Measurements from ENCODE around the gene SPTB.

SPTB gene

DNA sequence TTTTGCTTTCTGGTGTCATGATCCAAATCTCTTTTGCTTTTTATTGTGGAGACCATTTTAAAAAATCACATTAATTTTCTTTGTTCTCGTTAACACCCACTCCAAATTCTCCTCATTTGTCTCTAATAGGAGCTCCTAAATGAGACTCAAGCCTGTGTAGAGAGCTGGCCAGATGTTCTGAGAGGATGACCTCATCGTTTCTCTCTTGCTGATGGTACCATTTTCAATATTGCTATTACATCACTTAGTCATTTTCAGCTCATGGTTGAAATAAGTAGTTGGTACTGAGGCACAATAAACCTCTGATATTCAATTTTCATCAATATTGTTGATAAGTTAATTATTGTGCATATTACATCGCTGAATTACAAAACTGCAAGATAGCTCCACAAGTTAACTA lies 31.5 kb downstream of the SPTB start:
- no peak for DNase-seq

DNA sequence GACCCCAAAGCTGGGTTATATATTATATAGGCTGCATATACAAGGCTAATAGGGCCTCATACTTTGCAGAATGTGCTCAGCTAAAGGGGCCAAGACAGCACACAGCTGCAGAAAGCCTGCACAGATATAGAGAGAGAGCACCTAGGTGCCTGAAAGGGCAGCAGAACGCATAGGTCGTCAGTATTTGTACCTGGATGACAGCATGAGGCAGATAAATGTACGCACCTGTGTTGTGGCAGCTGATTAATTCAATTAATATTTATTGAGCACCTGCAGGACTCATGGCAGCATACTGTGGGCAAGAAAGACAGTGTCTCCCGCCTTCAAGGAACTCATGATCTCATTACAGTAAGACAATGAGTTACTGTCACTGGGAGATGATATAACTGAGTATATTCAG lies 33.4 kb downstream of the SPTB start:
- no peak for DNase-seq

- DNase-seq, result no peak
These were observed 33.8 kb downstream of the SPTB start for GRCh38 chr14:64845878-64846277.

DNA sequence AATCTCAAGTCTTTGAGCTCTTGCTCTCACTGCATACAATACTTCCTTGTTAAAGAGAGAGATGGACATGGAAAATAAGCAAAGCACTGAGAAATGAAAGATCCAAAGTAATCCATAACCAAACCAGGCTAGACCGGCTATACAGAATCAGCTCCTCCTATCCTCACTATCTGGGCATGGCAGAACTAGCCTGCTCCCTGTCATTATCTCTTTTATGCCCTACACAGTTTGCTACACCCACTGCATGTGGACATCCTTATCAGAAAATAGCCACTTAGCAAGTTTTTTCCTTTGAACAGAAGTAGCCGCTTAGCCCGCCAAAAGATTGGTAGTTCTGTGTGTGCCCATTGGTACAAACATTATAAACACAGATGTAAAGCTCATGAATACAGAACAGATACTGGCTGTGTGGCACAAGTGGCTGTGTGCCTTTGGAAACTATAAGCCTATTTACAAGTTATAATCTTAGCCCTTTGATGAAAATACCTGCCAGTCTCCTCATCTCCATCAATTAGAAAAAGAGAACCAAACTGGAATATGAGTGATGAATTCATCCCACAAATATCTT lies 34.7 kb downstream of the SPTB start:
- DNase-seq, result no peak

- no peak for DNase-seq
These were observed 35.4 kb downstream of the SPTB start for GRCh38 chr14:64844272-64844671.

- no peak for DNase-seq
These were observed 36.2 kb downstream of the SPTB start for GRCh38 chr14:64843548-64843947.

- DNase-seq, result no peak
These were observed 37.6 kb downstream of the SPTB start for GRCh38 chr14:64841772-64842750.

- no peak for DNase-seq
These were observed 38.5 kb downstream of the SPTB start for GRCh38 chr14:64841121-64841651.

GRCh38 chr14:64838656-64839055 lies 41.1 kb downstream of the SPTB start:
- no peak for DNase-seq

- no peak for DNase-seq
These were observed 44.3 kb downstream of the SPTB start for GRCh38 chr14:64835431-64835830.

GRCh38 chr14:64834965-64835364 lies 44.7 kb downstream of the SPTB start:
- DNase-seq, result no peak

DNA sequence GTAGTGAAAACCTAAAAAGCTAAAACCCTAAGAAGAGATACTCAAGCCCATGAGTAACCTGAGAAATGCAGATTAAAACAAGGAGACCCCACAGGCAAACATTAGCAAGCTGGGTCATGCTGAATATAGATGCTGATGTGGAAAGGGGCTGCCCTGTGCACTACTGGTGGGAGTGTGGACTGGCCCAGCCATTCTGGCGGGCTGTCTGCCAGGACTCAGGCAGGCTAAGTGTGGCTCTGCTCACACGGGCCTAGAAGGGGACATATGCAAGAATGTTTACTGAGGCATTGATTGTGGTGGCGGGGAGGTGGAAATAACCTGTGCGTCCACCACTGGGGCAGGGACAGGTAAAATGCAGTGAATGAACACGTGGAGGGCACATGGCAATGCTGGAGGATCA lies 48.3 kb downstream of the SPTB start:
- no peak for DNase-seq

DNA sequence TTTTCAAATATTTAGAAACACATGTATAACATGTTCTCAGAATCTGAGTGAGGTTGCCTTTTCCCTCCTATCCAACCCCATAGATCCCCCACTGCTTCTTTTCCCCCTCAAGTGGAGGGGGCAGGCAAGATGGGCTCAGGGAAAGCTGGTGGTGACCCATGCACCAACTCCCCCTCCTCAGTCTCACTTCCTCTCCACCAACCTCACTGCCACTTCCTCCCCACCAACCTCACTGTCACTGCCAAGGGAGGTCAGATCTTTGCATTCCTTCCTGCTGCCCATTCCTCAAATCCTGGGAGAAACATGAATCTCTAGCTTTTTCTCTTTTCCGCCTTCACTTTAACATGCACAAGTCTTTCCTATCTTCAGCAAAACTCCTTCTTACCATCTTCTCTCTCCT lies 48.7 kb downstream of the SPTB start:
- DNase-seq, result no peak

GRCh38 chr14:64828071-64828470 lies 51.6 kb downstream of the SPTB start:
- no peak for DNase-seq

DNA sequence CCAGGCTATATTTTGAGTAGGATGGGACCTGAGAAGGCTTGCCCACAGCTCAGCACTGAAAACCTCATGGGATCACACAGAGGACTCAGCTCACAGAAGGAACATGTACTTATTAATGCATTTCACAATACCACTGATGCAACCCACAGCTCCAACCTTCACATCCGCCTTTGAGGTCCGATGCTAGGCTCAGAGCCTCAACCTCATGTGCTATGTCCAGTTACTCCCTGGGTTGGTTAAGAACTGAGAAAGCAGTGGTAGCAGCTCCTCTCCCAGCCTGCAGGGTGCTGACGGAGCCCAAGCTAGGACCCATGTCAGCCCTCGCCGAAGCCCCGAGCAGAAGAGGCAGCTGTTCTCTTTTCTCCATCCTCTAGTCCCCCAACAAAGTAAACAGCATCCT lies 52.9 kb downstream of the SPTB start:
- DNase-seq, result no peak

DNA sequence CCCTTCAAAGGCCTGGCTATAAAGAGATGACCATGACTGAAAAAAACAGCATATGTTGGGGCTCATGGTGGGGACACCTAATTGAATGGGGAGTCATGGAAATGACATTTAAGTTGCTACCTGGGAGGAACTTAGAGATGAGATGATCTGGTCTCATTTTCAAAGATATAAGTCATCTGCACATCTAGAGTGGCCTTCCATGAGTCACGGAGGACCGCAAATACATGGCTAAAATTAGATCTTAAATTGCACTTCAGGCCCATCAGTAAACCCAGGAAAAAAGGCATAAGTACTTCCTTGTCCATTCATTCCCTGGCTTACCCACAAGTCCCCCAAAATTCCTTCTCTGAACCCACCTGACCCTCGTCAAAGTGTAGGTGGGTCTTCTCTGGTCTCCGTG lies 53.4 kb downstream of the SPTB start:
- DNase-seq, result no peak

DNA sequence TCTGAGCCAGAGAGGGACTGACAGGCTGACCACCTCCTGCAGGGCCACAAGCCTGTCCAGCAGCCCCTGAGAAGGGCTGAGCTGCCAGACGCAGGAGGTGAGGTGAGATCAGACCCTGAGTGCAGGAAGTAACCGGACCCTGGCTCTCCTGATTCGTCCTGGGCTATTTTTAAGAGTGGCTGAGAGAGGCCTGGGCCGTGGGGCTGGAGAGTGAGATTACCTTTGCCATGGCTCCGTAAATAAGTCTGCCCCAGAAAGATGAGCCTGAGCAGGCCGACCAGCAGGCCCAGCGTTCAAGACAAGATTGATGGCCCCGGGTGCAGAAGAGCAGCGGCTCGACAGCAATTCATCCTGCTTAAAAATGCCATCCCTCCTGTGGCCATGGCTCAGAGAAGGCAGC lies 54.2 kb downstream of the SPTB start:
- no peak for DNase-seq

DNA sequence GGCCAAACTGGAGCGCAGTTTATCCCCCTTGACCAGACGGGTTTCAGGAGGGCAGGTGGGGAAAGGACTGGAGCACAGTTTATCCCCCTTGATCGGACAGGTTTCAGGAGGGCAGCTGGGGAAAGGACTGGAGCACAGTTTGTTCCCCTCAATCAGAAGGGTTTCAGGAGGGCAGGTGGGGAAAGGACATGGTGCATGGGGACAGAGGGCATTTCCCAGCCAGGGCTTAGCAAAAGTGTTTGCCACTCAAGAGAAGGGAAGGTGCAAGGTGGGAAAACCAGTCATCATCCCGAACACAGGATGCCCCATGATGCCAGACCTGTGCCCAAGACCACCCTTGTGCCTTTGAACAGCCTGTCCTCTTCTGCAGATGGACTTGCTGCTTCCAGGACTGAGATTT lies 54.7 kb downstream of the SPTB start:
- no peak for DNase-seq

- no peak for DNase-seq
These were observed 55.2 kb downstream of the SPTB start for GRCh38 chr14:64824471-64824870.

GRCh38 chr14:64823305-64823861 lies 56.3 kb downstream of the SPTB start:
- DNase-seq, result peak; percentile 80

- DNase-seq, result no peak
These were observed 58.1 kb downstream of the SPTB start for GRCh38 chr14:64821651-64822050.

DNA sequence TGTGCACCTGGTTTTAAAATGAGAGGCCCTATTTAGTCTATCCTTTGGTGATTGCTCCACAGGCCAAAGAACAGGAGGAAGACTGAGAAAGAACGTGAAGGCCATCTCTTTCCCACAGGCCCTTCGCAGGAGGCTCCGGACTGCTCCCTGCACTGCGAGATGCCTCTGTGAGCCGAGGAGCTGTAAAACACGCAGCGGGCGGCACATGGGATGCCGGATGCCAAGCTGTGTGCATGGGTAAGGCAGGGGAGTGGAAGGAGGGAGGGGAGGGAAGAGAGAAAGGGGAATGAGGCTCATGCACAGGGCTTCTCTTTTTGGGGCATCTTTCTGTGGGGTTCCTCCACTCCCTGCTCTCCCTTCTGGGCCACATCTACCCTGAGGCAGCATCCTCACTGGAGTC lies 61.6 kb downstream of the SPTB start:
- DNase-seq, result no peak

- no peak for DNase-seq
These were observed 62.1 kb downstream of the SPTB start for GRCh38 chr14:64817631-64818030.

DNA sequence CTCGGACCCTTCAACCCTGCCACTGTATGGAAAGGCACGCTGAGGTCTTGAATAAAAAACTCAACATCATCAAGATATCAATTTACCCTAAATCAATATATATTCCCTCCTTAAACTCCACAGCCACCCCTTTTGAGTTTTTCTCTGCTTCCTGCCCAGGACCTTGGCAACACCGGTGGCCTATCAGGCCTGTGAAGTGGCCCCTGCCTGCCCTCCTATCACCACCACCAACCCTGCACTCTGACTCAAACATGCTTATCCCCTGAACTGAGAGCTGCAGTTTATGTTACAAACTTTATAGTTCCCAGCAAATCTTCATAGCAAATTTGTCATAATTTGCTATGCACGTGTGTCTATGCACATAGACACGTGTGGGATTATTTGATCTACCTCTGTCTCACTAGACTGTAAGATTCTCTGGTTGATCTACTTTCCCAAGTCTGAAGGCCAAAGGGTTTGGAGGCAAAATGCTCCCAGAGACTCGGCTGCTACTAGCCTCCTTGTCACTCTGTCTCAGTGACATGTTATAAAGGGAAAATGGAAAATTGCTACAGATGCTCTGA lies 63.4 kb downstream of the SPTB start:
- no peak for DNase-seq
